Measurements from ENCODE around the gene CTNNB1. TPM values are rescaled to one million over a fixed set of nuclear protein-coding genes. Genes with fewer than 3 reads are reported as not detected.

Gene CTNNB1
- total RNA-seq: 787 and 1,039 TPM in 2 replicates

GRCh38 chr3:41198950-41199865 lies at the start of gene CTNNB1:
TSS of gene CTNNB1 (plus strand) at chr3:41199505. CDS start at chr3:41224069, 24,564 bp downstream.

